Bronchial epithelial cell (primary cell): Measurements from ENCODE around the gene MAPT. TPM values are rescaled to one million over a fixed set of nuclear protein-coding genes. Genes with fewer than 3 reads are reported as not detected.

Experiments
- DNase-seq: peaks from one replicate; pipeline ENCODE4 v3.0.0-alpha.2; 2010; ENCODE audit warnings: low read depth
- FAIRE-seq: peaks from 2 replicates; lab custom pipeline; 2011; peaks lifted over from hg19 to GRCh38; lab: Jason Lieb, UNC
- H3K27me3 ChIP-seq: 2 replicates; pipeline ENCODE4 v1.5.1; 2011; ENCODE audit warnings: low read length; ENCODE audit not compliant: control insufficient read depth, insufficient read depth
- H3K36me3 ChIP-seq: 2 replicates; pipeline ENCODE4 v1.5.1; 2011; ENCODE audit warnings: low read length; ENCODE audit not compliant: control insufficient read depth, insufficient read depth
- H3K4me3 ChIP-seq: 2 replicates; pipeline ENCODE4 v1.5.1; 2011; ENCODE audit warnings: mild to moderate bottlenecking, low read depth, low read length, control low read depth
- CTCF ChIP-seq: IDR thresholded peaks from 2 replicates; pipeline ENCODE4 v1.5.1; 2011; ENCODE audit warnings: mild to moderate bottlenecking, moderate library complexity, low read length, control low read depth, inconsistent platforms; ENCODE audit not compliant: insufficient read depth, severe bottlenecking
- total RNA-seq: library from RNA; depleted of rRNA; stranded (reverse); fragments of >200 nt; gene quantifications from 2 replicates; pipeline ENCODE4 v1.2.1, GENCODE V29; 2014

MAPT gene
- total RNA-seq, 1 donor from 2014 or later: 0.26 TPM

GRCh38 chr17:45992904-45993303, 98.5 kb downstream of the MAPT start:
- H3K4me3 ChIP-seq: no peak overlapping the region
- H3K36me3 ChIP-seq: no peaks in the 10 kb centered on the region
- FAIRE-seq (no peak), DNase-seq (no peak)
- H3K27me3 ChIP-seq: no peaks in the 10 kb centered on the region
- no peak for TF ChIP-seq CTCF

GRCh38 chr17:45993962-45994627, 99.7 kb downstream of the MAPT start:
- H3K4me3 ChIP-seq: no peak overlapping the region
- DNase-seq: no peak
- no peaks in the 10 kb centered on the region for H3K36me3 ChIP-seq
- no peak for FAIRE-seq
- no peak for TF ChIP-seq CTCF
- no peaks in the 10 kb centered on the region for H3K27me3 ChIP-seq

GRCh38 chr17:45994987-45995386, 100.6 kb downstream of the MAPT start:
- FAIRE-seq (no peak), DNase-seq (no peak)
- no peak overlapping the region for H3K4me3 ChIP-seq
- H3K36me3 ChIP-seq: no peaks in the 10 kb centered on the region
- TF ChIP-seq CTCF: no peak
- no peaks in the 10 kb centered on the region for H3K27me3 ChIP-seq

GRCh38 chr17:45995627-45996270, 101.4 kb downstream of the MAPT start:
- FAIRE-seq (no peak), DNase-seq (no peak)
- Histone ChIP-seq H3K27me3 (no peaks in the 10 kb centered on the region), H3K36me3 (no peaks in the 10 kb centered on the region), H3K4me3 (no peak overlapping the region)
- TF ChIP-seq CTCF: no peak

- no peak overlapping the region for H3K4me3 ChIP-seq
- FAIRE-seq (no peak), DNase-seq (no peak)
- no peak for TF ChIP-seq CTCF
- H3K36me3 ChIP-seq: no peaks in the 10 kb centered on the region
- no peaks in the 10 kb centered on the region for H3K27me3 ChIP-seq
Measured at GRCh38 chr17:45996282-45996937, 102.1 kb downstream of the MAPT start.
